GM13977 (cell line): ENCODE results near the gene CAMKK1.

ENCODE experiments used
- DNase-seq: peaks from one replicate; pipeline ENCODE4 v3.0.0; 2012; ENCODE audit warnings: low spot score
- CTCF ChIP-seq: IDR thresholded peaks from 2 replicates; pipeline ENCODE4 v1.5.1; 2012; ENCODE audit warnings: mild to moderate bottlenecking, control low read depth; ENCODE audit not compliant: insufficient read depth; ENCODE audit errors: extremely low read depth, missing control alignments
- in situ Hi-C: fragments of 300-500 bp; cut with MboI; formaldehyde crosslinking; loops from one replicate; pipeline ENCODE4 v1.12.0; 2022; ENCODE audit warnings: low sequenced_read_pairs, low pct_unique_long_range_greater_than_20kb, mixed read lengths, inconsistent platforms; ENCODE audit not compliant: unreplicated experiment

Gene CAMKK1

DNA sequence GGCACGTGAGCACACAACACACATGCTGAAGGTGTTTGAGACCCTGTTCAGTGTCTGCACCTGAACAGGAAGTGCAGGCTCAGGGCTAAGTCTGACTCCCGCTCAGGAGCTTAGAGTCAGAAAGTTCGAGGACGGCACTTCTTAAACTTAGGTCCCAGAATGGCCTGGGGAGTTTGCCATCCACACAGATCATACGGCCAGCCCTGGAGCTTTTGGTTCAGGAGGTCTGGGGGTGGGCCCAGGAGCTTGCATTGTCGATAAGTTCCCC lies 4.0 kb upstream of the CAMKK1 start:
- in situ Hi-C loops = no loop called here
- no peak for TF ChIP-seq CTCF
- DNase-seq = no peak

- in situ Hi-C loops = no loop called here
- no peak for DNase-seq
- TF ChIP-seq CTCF = no peak
Observed at GRCh38 chr17:3896108-3896967, 3.5 kb upstream of the CAMKK1 start.

- no peak for DNase-seq
- in situ Hi-C loops = no loop called here
Observed at GRCh38 chr17:3895354-3895753, 2.5 kb upstream of the CAMKK1 start.

DNA sequence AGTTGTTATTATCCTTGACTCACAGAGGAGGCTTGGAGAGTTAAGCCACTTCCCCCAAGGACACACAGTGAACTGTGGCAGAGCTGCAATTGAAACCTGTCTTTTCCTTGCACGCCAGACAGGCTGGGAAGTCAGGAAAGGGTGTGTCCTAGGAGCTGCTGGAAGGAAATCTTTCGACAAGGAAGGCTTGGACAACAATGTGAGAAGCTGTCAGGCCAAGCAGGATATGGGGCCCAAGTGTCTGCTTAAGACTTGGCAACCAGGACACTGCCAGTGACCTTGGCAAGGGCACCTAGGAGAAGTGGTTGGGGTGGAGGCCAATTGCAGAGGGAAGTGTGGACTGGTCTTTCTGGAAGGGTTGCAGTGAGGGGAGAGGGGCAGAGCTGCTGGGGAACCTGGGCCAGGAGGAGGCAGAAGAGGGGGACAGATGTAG lies 2.1 kb upstream of the CAMKK1 start:
- no peak for DNase-seq
- in situ Hi-C loops = no loop called here
- TF ChIP-seq CTCF = no peak

More at GRCh38 chr17:3895354-3895753, 2.5 kb upstream of the CAMKK1 start:
- TF ChIP-seq CTCF = no peak

GRCh38 chr17:3894188-3894587 lies 1.3 kb upstream of the CAMKK1 start:
- no peak for TF ChIP-seq CTCF
- no peak for DNase-seq
- in situ Hi-C loops = no loop called here

DNA sequence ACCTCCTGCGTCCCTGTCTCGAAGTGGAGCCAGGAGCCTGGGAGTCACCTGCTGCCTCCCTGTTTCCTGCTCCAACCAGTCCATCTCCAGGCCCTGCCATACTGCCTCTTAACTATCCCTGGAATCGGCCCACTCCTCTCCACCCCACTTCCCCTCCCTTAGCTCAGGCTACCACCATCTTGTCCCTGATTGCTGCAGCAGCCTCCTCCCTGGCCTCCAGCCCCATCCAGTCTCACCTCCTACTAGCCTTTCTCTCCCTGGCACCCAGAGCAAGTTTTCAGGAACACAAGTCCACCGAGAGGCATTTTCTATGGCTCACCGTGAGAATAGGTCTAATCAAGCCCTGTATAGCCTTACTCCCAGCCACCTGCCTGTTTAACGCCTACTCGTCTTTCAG lies 865 bp upstream of the CAMKK1 start:
- no peak for DNase-seq
- in situ Hi-C loops = no loop called here
- TF ChIP-seq CTCF = no peak
